Right hindlimb (tissue), 1 donor: ENCODE measurements around the gene LGI1.

ENCODE experiments used
- DNase-seq: peaks from one replicate; pipeline ENCODE4 v3.0.0-alpha.2; 2018

The LGI1 gene

DNA sequence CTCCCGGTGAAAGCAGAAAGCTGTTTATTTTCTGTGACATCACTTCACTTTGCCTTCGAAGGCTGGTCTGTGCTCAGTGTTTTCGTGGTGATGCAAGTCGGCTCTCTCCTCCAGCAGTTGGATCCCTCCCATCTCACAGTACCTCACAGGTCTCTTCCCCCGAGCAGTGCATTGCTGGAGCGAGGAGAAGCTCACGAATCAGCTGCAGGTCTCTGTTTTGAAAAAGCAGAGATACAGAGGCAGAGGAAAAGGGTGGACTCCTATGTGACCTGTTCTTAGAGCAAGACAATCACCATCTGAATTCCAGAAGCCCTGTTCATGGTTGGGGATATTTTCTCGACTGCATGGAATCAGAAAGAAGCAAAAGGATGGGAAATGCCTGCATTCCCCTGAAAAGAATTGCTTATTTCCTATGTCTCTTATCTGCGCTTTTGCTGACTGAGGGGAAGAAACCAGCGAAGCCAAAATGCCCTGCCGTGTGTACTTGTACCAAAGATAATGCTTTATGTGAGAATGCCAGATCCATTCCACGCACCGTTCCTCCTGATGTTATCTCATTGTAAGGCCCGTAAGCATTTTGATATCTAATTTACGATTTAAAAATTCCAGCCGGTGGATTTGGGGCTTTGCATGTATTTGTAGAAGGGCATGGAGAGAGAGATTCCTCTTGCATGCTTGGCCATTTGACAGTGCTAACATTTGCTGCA lies at the start of gene LGI1:
TSS of gene LGI1 (plus strand) at position 136 of the 707 bp plus-strand sequence. CDS start at position 345, 209 bp downstream.
- DNase-seq: peak; percentile 37

- DNase-seq: no peak
Observed at GRCh38 chr10:93710333-93710909, 47.3 kb upstream of the LGI1 start.

- no peak for DNase-seq
Observed at GRCh38 chr10:93711891-93712290, 45.8 kb upstream of the LGI1 start.

DNA sequence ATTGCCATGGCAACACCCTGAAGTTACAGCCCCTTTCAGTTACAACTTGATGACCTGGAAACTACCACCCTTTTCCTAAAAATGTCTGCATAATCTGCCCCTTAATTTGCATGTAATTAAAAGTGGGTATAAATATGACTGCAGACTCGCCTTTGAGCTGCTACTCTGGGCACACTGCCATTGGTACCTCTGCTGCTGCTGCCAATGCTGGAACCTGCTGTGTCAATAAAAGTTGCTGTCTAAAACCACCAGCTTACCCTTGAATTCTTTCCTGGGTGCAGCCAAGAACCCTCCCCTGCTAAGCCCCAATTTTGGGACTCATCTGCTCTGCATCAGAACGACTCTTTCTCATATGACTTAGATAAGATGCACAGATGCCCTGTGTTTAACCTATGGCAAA lies 45.1 kb upstream of the LGI1 start:
- DNase-seq: no peak

- DNase-seq: no peak
Observed at GRCh38 chr10:93715345-93715744, 42.4 kb upstream of the LGI1 start.

DNA sequence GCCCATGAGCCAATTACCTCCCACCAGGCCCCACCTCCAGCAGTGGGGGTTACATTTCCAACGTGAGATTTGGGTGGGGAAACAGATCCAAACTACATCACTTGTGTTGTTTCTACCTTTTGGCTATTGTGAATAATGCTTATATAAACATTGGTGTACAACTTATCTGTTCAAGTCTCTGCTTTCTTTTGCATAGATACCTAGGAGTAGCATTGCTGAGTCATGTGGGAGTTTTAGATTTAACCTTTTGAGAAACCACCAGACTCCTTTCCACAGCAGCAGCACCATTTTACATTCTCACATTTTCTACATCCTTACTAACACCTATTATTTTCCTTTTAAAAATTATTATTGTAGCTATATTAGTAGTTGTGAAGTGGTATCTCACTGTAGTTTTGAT lies 41.0 kb upstream of the LGI1 start:
- no peak for DNase-seq

GRCh38 chr10:93718937-93719725 lies 38.6 kb upstream of the LGI1 start:
- DNase-seq: no peak

DNA sequence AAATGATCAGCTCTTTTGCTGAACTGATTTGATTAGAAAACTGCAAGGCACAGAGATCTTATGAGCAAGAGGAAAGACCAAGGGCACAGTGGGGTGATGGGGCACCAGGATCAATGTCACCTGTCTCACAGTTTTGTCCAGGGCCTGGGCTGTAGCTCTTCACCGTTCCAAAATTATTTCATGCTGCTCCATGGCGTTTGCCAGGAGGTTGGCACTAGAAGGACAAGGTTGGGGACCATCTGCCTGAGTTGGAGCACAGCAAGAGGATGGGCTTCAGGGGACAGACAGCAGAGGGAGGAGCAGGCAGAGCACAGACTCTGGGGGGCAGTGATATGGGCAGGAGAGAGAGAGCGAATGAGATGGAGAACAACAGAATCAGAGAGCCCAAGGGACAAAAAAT lies 37.8 kb upstream of the LGI1 start:
- no peak for DNase-seq

GRCh38 chr10:93722550-93722949 lies 35.2 kb upstream of the LGI1 start:
- no peak for DNase-seq

DNA sequence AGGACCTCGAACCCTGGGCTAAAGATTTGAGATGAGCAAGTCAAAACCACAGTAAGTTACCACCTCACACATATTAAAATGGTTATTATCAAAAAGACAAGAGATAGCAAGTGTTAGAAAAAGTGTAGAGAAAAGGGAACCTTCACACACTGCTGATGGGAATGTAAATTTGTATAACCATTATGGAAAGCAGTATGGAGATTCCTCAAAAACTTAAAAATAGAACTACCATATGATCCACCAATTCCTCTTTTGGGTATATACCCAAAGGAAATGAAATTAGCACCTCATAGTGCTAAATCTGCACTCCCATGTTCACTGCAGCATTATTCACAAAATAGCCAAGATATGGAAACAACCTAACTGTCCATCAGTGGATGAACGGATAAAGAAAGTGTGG lies 34.6 kb upstream of the LGI1 start:
- DNase-seq: no peak

DNA sequence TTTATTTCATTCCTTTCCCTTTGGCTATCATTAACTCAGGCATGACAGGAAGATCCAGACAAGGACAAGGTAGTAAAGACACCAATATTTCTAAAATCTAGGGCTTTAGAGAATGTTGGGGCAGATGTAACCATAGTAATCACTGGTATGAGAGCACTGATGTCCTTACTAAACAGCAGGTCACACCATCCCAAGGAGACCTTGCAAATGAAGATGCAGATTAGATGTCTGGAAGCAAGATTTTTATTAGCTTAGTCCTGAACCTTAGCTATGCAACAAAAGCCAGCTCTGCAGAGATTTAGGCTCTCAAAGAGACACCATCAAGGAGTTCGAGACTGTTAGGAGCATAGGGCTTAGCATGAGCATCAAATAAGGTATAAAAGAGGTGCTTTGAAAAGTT lies 31.7 kb upstream of the LGI1 start:
- no peak for DNase-seq

GRCh38 chr10:93741367-93741766 lies 16.4 kb upstream of the LGI1 start:
- DNase-seq: no peak

- no peak for DNase-seq
Observed at GRCh38 chr10:93742633-93743349, 14.9 kb upstream of the LGI1 start.

DNA sequence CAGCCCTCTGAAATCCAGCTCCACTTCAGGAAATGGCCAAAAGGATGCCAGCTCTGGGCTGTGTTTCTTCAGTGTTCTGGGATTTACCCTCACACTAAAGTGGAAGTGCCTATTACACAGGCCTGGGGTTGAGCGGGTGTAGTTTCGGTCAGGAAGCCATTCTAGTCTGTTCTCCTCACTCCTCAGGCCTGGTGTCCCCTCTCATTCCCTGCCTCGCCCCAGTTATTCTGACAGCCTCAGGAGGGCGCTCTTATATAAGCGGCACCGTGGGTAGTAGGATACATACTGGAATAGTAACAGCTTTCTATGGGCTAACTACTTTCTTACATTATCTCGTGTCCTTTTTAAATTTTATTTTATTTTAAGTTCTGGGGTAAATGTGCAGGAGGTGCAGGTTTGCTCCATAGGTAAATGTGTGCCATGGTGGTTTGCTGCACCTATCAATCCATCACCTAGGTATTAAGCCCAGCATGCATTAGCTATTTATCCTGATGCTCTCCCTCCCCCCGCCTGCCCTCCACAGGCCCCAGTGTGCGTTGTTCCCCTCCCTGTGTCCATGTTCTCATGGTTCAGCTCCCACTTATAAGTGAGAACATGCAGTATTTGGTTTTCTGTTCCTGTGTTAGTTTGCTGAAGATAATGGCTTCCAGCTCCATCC lies 12.2 kb upstream of the LGI1 start:
- DNase-seq: peak; percentile 28

GRCh38 chr10:93746844-93747284 lies 10.9 kb upstream of the LGI1 start:
- DNase-seq: peak; percentile 57

- no peak for DNase-seq
Observed at GRCh38 chr10:93749218-93749799, 8.4 kb upstream of the LGI1 start.

- no peak for DNase-seq
Observed at GRCh38 chr10:93751124-93751523, 6.6 kb upstream of the LGI1 start.

GRCh38 chr10:93751832-93752231 lies 5.9 kb upstream of the LGI1 start:
- DNase-seq: no peak

DNA sequence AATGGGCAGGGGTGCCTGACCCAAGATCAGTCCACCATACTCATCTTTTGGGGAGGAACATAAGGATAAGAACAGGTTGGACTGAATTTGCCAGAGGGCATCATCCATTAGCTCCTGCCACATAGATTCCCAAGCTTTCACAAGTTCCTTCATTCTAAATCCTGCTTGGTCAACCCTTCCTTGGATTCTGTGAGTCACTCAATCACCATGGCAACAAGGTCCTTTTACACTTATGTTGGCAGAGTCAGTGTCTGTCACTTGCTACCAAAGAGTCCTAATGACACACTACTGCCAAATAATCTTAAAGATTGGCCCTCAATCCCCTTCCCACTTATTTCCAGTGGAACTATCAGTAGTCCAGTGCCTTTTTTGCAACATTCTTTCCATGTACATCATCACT lies 5.0 kb upstream of the LGI1 start:
- no peak for DNase-seq

- peak; percentile 36 for DNase-seq
Observed at GRCh38 chr10:93753621-93754250, 4.0 kb upstream of the LGI1 start.

DNA sequence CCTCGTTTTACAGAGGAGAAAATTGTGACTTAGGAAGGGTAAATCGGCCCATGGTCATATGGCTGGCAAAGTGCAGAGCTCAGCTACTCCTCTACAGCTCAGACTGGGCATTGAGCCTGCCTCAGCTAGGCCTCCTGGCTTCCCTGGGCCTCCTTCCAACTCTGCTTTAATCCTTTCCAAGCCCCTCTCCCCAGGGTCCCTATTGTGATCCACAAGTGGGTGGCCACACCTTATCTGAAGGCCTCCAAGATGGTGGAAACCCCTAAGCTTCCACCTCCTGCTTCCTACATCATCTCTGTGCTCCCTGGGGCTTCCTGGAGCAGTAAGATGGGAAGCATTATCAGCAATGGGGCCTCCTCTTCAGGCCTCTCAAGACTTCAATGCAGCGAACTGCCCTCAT lies 3.0 kb upstream of the LGI1 start:
- no peak for DNase-seq
